ENCODE measurements around the gene BST2. TPM values are rescaled to one million over a fixed set of nuclear protein-coding genes. Genes with fewer than 3 reads are reported as not detected.

Gene BST2
- polyA plus RNA-seq, 12 donors, result 3.5 to 10.0 (median 5.1) TPM; not detected in 2

DNA sequence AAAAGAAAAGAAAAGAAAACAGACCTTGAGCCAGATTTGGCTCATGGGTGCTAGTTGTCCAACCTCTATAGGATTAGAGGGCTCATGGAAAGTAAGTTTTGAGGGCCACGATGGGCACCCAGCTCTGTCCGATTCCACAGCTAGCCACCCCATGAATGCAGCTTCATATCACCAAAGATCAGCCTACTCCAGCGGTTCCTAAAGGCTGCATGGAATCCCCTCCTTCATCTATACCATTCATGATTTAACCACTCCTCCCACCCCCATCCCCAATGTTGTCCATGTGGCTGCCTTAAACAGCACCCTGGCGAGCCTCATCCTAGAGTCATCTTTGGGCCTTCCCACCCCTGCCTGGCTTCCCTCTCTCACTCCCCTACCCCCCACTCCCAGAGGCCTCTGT lies 16.5 kb upstream of the BST2 start:
- no peak for DNase-seq

DNA sequence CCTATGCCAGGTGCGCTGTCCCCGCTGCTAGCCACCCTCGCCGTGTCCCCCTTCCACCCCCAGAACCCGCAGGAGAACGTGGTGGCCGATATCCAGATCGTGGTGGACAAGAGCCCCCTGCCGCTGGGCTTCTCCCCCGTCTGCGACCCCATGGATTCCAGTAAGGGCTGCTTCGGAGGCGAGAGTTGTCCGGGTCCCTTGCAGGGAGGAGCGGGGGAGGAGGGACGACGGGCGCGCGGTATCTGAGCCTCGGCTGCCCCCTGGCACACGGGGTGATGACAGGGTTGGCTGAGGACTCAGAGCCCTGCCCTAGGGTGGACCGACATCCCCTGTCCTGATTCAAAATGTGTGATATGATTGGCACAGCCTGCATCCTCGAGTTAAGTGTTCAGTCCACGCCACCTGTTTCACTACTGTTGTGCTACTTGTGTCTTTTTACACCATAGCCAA lies 15.1 kb upstream of the BST2 start:
- no peak for DNase-seq

DNA sequence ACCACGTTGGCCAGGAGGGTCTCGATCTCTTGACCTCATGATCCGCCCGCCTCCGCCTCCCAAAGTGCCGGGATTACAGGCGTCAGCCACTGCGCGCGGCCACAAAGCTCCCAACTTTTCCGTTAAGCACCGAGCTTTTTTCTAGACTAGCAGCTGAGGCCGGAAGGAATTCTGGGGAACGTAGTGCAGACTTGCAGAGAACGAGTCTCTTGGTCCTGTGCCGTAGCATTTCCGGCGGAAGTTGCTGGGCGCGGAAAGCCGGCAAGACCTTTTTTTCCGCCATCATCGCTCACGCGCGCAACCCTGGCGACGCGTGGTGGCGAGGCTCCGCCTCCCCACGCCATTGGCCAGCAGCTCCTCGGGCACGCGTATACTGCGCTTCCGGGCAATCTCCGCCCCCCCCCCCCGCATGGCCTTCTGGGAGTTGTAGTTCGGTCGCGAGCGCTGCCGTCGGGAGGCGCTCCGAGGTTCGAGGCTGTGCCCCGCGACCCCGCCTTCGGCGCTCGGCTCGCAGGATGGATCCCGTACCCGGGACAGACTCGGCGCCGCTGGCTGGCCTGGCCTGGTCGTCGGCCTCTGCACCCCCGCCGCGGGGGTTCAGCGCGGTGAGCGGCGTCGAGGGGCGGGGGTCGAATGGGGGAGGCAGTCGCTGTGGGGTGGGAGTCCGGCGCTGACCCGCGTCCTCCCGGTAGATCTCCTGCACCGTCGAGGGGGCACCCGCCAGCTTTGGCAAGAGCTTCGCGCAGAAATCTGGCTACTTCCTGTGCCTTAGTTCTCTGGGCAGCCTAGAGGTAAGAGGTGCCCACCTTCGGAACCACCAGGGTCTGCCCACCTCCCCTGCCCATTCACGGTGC lies 14.4 kb upstream of the BST2 start, which contains the start of gene MVB12A:
MVB12A (plus strand) TSS at position 427 of the 854 bp plus-strand sequence; CDS start at position 516, 89 bp downstream.
- peak; percentile 100 for DNase-seq

DNA sequence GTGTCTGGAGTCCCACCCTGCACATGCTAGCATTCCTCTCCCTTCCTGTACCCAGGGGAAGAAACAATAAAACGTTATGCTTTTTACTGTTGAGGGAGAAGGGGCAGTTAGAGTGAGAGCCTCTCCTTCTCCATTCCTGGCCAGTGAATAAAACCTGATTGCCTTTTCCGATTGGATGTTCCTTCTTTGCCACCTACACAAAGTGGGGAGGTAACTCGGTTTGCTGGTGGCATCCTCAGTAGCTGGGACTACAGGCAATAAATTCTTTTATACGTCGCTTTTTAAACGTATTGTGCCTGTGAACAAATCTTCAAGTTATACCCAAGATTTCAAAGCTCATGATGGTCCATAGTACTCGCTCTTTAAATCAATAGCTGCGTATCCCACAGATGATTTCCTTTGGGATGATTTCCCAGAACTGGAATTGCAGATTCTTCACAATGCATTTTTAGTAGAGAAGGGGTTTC lies 13.8 kb upstream of the BST2 start:
- DNase-seq, result no peak

DNA sequence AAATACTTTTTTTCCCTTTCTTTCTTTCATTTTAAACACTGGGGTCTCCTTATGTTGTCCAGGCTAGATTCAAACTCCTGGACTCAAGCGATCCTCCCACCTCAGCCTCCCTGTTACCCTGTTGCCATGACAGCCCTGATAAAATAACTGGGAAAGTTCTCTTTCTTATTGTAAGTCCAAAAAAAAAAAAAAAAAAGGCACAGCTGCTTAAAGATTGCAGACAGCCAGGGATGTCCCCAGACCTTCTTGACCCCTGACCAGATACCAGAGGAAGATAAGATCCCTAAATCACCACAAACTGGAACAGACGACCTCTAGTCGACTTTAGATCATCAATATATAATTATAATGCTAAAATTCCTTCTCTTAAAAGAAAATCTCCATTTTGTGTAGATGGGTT lies 13.3 kb upstream of the BST2 start:
- no peak for DNase-seq

DNA sequence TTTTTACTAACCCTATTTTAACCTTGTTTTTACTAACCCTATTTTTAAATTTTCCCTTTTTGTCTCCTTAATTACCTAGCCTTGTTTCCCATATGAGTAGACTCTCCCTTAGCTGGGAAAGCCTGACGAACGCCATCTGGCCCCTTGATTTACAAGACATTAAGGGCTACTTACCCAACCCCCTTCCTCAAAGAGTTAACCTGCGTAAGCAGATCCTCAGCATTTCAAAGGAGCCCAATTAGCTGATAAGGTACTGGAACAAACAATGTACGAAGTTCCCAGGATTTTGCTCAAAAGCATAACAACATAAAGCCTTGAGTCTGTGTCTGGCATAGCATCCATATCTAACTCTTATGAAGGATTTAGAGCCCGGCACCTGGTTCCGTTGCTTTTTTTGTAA lies 9.7 kb upstream of the BST2 start:
- DNase-seq, result no peak

DNA sequence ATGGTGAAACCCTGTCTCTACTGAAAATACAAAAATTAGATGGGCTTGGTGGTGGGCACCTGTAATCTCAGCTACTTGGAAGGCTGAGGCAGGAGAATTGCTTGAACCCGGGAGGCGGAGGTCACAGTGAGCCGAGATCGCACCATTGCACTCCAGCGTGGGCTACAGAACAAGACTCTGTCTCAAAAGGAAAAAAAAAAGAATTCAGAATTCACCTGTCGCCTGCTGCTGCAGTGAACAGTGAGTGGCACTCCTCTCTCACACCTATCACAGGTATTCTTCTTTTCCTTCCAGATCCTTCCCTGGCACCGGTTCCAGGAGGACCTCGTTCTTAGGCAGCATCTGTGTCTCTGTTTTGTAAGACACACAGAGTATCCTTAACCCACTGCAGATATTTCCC lies 8.7 kb upstream of the BST2 start:
- DNase-seq, result no peak

DNA sequence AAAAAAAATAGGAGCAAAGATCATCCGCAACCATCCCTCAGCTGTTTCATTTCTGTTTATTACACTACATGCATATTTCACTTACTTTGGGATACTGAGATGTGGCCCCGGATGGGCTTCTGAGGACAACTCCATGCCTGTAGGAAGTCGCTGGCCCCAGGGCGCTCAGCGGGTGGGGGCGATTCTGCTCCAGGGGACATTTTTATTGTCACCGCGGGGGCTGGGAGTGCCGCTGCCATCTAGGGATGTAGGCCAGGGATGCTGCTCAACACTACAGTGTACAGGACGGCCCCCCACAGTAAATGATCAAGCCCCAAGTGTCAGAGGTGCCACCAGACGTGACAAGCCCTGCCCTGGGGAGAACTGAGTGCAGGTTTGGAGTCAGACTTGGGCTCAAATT lies 6.4 kb upstream of the BST2 start:
- DNase-seq, result no peak

DNA sequence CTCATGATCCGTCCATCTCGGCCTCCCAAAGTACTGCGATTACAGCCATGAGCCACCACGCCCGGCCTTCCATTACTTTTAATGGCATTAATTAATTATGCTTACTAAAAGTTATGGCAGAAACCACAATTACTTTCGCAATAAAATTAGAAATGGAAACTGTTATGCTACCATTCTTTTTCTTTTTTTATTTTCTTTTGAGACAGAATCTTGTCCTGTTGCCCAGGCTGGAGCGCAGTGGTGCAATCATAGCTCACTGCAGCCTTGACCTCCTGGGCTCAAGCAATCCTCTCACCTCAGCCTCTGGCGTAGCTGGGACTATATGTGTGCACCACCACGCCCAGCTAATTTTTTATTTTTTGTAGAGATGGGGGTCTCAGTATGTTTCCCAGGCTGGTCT lies 4.6 kb upstream of the BST2 start:
- DNase-seq, result no peak

DNA sequence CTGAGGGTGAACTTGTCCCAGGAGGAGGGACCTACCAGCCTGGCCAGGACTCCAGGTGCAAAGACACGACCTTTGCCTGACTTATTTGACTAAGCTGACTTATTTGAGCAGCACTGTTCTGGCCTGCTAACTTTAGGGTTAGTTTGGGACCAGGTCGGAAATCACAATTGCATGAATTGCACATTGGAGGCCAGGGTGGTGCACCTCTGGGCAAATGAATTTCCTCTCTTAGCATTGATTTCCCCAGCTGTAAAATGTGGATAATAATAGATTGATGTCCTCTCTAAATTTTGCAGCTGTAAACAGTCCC lies 1.4 kb upstream of the BST2 start:
- DNase-seq, result no peak

DNA sequence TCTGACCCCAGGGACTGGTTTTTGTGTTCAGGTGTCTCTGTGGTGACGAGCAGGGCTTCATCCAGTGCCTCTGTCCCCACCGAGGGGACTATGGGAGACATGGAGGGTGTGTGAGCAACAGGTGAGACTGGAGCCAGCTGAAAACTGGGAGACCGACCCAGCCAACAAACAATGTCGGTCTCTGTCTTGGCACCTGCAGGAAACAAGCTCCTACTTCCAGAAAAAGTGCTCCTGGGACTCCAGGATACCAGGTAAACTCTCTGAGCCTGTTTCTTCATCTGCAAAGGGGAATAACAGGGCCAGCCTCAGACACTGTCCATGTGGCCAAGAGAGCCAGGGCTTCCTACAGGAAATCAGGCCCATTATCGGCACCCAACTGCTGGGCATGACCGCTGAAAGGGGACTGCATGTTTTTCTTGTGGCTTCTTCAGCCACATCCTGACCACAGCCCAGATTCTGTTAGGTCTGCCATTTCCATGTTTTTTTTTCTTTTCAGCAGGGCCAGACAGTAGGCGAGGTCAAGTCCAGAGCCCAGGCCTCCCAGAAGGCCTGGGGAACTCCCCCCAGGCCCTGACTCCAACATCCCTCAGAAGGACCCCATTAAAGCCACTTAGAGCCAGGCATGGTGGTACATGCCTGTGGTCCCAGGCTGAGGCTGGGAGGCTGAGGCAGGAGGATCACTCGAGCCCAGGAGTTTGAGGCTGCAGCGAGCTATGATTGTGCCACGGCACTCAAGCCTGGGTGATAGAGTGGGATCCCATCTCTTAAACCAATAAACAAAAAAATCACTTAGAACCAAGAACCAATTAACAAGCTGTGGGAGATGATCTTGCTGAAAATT lies 836 bp upstream of the BST2 start:
- no peak for DNase-seq

DNA sequence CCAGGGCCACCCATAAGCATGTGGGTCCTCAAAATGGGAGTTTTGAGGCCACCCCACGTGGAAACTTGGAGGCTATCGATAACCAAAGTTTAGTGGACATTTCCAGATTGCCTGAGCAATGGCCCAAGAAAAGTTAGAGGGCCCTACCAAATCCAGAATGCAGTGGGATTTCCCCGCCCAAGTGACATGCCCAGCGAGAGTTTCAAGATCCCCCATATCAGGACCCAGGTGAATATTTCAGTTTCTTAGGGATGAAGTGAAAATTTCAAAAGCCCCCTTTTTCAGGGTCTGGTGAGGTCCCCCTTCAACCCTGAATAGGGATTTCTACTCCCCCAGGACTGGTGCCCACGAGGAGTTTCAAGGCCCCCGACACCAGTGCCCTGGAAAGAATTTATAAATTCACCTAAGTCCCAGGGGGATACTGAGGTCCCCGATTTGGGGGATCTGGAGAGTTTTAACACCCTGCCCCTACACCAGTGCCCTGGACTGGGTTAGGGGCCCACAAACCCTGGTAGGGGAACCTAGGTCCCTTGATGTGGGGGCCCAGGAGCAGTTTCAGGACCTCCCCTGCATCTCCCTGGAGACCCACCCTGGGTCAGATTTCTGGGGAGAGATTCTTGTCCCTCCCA lies 695 bp downstream of the BST2 start:
- no peak for DNase-seq

DNA sequence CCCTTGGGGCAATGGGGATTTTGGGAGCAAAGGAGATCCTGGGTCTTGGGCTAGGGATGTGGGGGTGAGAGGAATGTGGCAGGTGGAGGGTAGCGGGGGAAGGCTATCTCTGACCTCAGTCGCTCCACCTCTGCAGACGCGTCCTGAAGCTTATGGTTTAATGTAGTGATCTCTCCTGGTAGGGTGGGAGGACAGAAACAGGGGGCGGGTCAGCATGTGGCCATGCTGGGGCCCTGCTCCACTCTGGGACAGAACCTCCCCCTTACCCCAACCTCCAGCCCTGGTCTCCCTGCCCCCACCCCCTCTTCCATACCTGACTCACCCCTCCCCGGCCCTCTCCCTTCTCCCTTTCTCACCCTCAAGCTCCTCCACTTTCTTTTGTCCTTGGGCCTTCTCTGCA lies 1.4 kb downstream of the BST2 start:
- DNase-seq, result no peak

DNA sequence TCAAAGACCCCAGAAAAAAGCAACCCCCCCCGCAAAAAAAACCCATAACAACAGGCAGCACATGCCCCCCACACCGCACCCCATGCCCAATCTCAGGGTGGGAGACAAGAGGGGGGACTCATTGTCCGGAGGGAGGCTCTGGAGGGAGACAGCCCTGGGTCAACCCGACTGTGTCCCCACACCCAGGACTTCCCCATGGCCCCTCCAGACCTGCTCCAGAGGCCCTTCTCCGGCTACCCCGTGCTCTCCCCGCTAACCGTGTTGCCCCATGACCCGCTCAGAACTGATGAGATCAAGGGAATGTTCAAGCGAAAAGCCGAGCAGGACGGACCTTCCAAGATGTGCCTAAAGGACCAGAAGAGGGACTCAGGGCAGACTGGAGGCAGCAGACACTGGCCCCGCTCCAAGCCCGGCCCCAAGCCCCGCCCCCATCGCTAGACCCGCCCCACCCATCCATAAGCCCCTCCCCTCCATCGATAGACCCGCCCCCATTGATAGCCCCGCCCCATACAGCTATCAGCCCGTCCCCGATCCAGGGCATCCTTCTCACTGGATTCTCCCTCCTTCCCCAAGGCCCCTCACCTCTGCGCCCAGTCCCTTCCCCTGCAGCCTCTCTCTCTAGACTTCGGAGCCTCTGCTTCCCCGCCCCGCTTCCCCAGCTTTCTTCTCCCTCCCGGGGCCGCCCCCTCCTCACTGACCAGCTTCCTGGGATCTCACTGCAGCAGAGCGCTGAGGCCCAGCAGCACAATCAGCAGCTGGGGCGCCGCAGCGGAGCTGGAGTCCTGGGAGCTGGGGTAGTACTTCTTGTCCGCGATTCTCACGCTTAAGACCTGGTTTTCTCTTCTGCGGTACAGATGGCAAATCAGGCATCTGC lies 2.2 kb downstream of the BST2 start:
- DNase-seq, result no peak

DNA sequence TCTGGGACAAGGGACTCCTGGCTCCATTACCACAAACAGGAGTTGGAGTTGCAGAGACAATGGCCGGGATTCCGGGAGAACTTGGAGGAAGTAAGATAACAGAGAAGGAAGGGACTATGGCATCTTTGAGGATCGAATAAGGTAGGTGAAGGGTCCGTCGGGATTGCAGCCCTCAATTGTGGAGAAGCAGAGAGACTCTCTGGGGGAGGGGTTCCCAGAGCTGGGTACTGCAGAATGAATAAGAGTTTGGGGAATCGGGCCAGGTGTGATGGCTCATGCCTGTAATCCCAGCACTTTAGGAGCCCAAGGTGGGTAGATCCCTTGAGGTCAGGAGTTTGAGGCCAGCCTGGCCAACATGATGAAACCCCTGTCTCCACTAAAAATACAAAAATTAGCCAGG lies 3.8 kb downstream of the BST2 start:
- DNase-seq, result no peak

DNA sequence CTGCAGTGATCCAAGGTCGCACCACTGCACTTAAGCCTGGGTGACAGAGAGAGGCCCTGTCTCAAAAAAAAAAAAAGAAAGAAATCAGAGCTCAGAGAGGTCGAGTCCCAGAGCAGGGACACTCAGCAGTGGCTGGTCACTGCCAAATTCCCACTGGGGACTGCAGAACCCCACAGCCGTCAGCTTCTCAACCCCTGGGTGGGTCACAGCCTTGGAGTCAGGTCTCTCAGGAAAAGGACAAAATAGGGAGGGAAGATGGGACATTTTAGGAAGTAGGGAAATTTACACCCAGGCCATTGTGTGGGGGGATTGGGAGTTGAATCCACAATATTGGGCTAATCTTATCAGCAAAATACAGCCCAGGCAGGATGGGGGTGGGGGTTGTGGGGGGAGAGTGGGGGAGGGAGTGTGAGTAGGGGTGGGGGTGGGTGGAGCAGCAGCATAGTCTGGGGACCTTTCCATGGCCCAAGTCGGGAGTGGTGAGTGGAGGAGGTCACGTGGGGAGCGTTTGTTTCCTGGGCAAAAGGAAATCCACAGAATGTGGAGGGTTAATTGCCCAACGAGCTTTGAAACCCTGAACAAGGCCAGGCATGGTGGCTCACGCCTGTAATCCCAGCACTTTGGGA lies 6.4 kb downstream of the BST2 start:
- no peak for DNase-seq

DNA sequence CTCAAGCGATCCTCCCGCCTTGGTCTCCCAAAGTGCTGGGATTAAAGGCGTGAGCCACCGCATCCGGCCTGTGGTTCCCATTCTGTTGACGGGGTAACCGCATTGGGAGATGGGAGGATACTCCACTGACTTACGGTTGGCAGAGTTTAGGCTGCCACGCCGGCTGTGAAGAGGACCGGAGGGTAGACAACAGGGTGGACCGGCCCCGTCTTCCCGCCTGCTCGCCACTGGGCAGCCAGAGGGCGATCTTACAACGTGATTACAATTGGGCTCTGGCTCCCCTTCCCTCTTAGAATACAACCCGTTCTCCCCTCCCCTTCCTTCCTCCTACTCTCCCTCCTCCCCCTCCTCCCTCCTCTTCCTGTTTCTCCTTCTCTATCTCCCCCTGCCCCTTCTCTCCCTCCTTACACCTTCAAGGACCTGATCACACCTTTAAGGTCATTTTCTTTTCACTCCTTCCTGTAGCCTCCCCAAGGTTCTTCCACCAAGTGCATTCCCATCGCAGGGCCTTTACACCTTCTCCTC lies 10.5 kb downstream of the BST2 start:
- peak; percentile 59 for DNase-seq

DNA sequence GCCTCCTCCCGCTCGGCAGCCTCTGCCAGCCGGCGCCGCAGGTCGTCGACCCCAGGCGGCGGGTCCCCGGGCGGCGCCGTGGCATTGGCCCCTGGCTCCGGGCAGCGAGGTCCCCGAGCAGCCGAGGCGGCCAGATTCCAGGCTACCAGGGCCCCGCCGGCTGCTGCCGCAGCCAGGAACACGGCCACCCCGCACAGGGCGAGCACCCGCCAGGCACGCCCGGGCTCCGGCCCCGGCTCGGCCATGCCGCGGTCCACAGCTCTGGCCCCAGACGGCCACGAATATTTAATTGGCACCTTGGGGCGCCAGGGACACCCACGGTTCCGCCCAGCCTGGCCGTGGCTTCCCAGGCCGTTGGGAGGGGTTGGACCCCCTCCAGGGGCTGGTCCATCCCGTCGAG lies 11.5 kb downstream of the BST2 start, which contains the start of gene CCDC194:
CCDC194 (minus strand) TSS at position 283 of the 400 bp plus-strand sequence; CDS start at position 245, 38 bp downstream.
- DNase-seq, result no peak

DNA sequence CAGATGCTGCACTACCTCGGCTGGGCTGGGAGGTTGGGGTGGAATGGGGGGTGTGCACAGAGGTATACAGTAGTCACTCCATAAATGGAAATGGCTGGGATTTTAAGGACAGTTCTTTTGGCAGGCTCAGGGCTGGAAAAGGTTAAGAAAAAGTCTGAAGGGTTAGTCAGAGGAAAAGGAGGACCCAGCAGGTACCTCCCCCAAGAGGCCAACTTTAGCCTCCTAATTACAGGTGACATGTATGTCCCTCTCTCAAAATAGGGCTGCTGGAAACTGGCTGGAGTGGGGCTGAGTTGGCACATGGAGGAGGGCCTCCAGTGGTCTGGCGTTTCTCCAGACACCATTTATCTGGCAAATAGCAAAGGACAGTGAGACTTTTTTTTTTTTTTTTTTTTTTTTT lies 12.4 kb downstream of the BST2 start:
- no peak for DNase-seq

DNA sequence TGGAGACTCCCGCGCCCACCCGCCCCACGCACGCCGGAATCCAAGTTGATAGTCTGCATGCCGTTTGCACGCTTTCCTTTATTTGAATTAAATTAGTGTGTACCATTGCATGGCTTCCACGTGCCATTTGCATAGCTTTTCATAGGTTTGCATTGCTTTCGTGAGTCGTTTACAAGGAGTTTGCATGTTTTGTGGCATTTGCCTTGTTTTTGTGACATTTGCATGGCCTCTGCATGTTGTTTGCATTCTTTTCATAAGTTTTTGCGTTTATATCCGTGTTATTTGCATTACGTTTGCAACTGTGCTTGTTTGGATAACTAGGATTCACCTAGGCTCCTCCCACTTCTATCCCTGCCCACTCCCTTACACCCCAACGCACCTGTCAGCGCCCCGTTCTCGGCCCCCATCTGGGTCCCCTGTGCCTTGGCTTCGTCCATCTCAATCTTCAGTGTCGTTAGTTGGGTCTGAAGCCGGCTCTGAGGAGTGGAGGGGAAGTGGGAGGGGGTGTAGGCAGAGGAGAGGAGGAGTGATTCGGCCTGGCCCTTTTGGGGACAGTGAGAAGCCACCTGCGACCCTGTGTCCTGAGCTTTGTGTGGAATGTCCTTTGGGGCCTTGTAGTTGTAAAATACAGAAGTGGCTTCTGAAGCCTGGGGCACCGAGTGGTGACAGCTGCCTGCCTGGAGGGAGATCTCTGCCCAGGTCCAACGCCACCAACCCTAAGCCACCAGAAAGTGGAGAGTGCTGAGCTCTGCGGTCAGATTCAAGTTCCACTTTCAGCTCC lies 13.9 kb downstream of the BST2 start:
- DNase-seq, result no peak
